HUDEP-2 (cell line): ENCODE results near the gene CAMK1G.

Experiments
- DNase-seq, 76 experiments: peaks; one replicate each; lab custom pipeline; 2025; ENCODE audit not compliant: unreplicated experiment in 76 of 76; lab: John Stamatoyannopoulos, UW

CAMK1G gene

GRCh38 chr1:209583408-209583807 is at the start of gene CAMK1G:
Gene CAMK1G, plus strand, starts transcription at chr1:209583714. Its CDS starts 11,270 bp downstream, at chr1:209594984.
- no peak for DNase-seq

- no peak for DNase-seq
Measured at GRCh38 chr1:209534496-209535250, 48.8 kb upstream of the CAMK1G start.

GRCh38 chr1:209536843-209537242 is 46.7 kb upstream of the CAMK1G start:
- no peak for DNase-seq

GRCh38 chr1:209537336-209538114 is 46.0 kb upstream of the CAMK1G start:
- DNase-seq = no peak

GRCh38 chr1:209539576-209539975 is 43.9 kb upstream of the CAMK1G start:
- DNase-seq = no peak

- DNase-seq = no peak
Measured at GRCh38 chr1:209542585-209542984, 40.9 kb upstream of the CAMK1G start.

- no peak for DNase-seq
Measured at GRCh38 chr1:209544098-209544497, 39.4 kb upstream of the CAMK1G start.

GRCh38 chr1:209545423-209545822 is 38.1 kb upstream of the CAMK1G start:
- no peak for DNase-seq

GRCh38 chr1:209546390-209547085 is 37.0 kb upstream of the CAMK1G start:
- DNase-seq = no peak

- DNase-seq = no peak
Measured at GRCh38 chr1:209547626-209548025, 35.9 kb upstream of the CAMK1G start.

- DNase-seq = no peak
Measured at GRCh38 chr1:209549443-209550205, 33.9 kb upstream of the CAMK1G start.

- DNase-seq = no peak
Measured at GRCh38 chr1:209550519-209550918, 33.0 kb upstream of the CAMK1G start.

- DNase-seq = no peak
Measured at GRCh38 chr1:209552406-209553264, 30.9 kb upstream of the CAMK1G start.

- DNase-seq = no peak
Measured at GRCh38 chr1:209554761-209555611, 28.5 kb upstream of the CAMK1G start.

GRCh38 chr1:209556162-209556690 is 27.3 kb upstream of the CAMK1G start:
- no peak for DNase-seq

- no peak for DNase-seq
Measured at GRCh38 chr1:209557221-209557620, 26.3 kb upstream of the CAMK1G start.

GRCh38 chr1:209560529-209560928 is 23.0 kb upstream of the CAMK1G start:
- DNase-seq = no peak

- no peak for DNase-seq
Measured at GRCh38 chr1:209560952-209561351, 22.6 kb upstream of the CAMK1G start.

GRCh38 chr1:209561532-209561931 is 22.0 kb upstream of the CAMK1G start:
- no peak for DNase-seq
